Frontal cortex (tissue), 4 donors: ENCODE results near the gene FBXO34. TPM values are rescaled to one million over a fixed set of nuclear protein-coding genes. Genes with fewer than 3 reads are reported as not detected.

Experiments used
- DNase-seq, 2 donors: peaks; one replicate each; pipeline ENCODE4 v3.0.0; 2012; ENCODE audit warnings: low spot score in 2 of 2
- FAIRE-seq: peaks from 2 replicates; lab custom pipeline; 2012; peaks lifted over from hg19 to GRCh38; lab: Jason Lieb, UNC
- total RNA-seq: library from RNA; depleted of rRNA; stranded (reverse); fragments of >200 nt; gene quantifications from one replicate; pipeline ENCODE4 v1.2.3, GENCODE V29; 2014
- donor health status: control.
- donor health status: control.
- donor health status: control.

Gene FBXO34
- total RNA-seq, 1 donor from 2014 or later: 45.7 TPM

DNA sequence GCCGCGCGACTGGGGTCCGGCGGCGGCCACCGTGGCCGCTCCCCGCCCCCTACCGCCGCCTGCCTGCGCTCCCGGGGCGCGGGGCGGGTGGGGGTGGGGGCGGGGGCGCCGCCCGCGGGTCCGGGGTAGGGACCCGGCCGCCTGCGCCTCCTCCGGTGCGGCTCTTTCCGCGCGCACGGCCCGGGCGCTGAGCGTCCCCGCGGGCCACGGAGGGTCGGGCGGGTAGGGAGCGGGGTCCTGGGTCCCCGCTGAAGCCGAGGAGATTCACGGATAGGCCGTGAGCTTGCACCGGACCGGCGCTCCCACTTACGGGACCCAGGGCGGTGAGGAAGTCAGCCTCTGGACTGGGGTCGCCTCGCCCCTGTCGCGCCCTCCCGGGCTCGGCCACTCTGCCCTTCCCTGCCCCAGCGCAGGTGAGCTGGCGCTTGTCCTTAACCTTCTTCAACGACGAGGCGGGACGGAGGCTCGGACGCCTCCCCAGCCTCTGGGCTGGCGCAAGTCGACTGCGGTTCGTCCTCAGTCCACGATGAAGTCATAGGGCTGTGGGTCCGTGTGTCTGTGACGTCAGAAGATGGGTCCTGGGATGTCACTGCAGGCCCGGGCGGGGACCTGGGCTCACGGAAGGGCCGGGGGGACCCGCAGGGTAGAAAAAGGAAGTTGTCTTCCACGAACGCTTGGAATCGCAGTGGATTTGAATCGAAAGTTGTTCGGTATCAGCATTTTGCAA, 514 bp downstream of the FBXO34 start:
- DNase-seq (peak; percentile 60 to 79), FAIRE-seq (no peak)

DNA sequence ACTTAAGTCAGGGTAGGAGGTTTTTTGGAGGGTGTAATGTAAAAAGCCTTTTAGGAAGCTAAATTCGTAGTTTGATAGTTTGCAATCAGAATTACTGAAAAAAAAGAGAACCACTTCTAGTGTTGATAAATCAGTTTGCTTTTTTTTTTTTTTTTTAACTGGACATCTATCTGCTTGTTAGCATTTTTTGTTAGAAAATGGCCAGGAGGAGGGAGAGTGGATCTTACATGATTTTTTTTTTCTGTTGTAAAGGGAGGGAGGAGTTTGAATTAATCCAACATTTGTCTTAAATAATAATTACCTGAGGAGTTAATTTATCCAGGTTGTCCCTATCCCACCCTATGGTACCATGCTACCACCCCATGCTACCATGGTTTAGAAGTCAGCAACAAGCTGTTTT, 1.2 kb downstream of the FBXO34 start:
- no peak for FAIRE-seq

DNA sequence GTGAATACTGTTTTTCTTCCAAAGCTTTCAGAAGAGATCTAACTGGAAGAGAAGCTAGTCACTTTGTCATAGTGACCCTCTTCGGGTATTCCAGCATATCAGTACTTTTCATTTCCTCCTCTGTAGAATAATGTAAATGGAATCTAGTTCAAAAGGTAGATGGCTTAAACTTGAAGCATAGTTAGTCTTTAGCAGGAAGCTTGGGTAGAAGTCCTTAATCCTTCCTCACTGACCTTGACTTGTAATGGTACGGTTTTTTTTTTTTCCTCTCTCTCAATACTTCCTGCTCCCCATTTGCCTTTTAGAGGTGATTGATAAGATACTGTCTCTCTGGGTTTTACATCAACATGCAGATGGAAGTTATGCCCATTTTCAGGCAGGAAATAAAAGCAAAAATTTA, 1.7 kb downstream of the FBXO34 start:
- DNase-seq: no peak

More for the DNA sequence above, 1.2 kb downstream of the FBXO34 start:
- no peak for DNase-seq

DNA sequence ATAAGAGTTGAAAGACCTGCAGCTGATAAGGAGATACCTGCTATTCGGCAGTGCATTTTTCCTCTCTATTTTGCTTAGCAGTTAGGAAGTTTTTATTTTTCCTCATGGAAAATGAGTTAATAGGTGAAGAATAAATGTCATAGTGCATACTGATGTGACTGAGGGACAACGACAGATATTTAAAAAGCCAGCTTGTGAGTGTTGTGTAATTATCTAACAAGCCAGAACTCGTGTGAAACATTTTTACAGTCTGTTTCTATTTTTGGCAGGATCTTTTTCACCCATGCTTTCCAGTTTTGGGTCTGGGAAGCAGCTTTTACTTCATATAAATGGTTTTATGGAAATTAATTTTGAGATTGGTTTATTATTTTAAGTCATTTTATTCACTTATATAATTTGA, 2.9 kb downstream of the FBXO34 start:
- no peak for FAIRE-seq
- no peak for DNase-seq

More for the DNA sequence above, 1.7 kb downstream of the FBXO34 start:
- no peak for FAIRE-seq

DNA sequence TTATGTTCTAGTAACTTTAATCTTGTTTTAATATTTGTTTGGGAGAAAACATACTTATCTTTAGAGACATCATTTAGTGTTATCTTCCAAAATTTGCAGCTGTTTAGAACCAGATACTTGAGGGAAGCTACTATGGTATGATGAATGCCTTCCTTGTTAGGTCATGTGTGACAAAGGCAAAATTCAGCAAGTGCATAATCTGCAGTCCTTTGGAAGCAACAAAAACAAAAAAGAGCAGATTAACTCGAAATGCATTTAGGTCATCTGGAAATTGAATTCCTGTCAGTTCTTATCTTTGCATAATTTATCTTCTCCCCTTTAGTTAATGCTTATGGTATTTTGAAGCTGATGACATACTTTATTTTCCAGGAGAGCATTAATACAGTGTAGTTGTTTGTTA, 3.5 kb downstream of the FBXO34 start:
- FAIRE-seq: peak; percentile 65
- no peak for DNase-seq

DNA sequence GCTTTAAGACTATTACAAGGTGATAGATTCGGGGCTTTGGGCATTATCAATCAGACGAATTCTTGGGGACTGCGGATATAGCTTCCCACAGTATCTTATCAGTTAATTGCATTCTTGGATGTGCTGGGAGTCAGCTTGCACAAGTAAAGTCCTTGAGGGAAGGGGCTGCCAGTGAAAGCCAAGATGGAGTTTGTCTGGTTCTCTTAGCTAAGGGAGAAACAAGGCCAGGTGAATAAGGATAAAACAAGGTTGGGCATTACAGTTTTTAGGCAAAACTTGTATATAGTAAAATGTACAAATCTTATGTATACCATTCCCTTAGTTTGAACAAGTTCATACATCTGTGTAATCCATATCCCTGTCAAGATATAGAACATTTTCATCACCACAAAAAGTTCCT, 5.5 kb downstream of the FBXO34 start:
- no peak for FAIRE-seq
- no peak for DNase-seq

DNA sequence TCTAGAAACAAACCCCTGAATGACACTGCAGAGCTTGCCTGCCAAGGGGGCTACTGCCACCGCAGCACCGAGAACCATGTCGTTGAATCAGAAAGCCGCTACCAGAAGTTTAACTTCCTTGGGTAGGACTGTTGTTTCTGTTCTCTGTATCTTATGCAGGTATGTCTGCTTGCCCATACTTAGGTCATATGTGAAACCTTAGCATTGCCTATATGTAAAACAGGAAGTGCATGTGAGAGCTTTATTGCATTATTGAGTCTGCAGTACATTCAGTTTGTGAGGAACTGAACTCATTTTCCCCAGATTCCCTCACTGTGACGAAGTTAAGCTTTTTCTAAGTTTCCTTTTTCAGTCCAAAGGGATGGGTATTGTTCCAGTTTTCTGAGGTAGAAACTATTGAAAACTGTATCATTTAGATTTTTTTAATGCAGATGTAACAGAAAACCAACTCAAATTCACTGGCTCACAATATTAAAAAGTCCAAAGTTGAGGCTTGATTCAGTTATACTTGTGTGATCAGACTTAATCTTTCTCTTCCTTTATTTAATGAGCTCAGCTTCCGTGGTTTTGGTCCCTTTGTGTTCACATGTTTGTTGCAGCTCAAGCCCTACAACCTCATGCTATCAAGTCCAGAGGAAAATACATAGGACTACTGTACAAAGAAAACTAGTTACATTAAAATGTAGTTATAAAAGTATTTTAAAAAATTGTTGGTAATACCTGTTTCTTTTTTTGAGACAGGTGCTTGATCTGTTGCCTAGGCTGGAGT, 6.9 kb downstream of the FBXO34 start:
- no peak for DNase-seq
- FAIRE-seq: no peak

DNA sequence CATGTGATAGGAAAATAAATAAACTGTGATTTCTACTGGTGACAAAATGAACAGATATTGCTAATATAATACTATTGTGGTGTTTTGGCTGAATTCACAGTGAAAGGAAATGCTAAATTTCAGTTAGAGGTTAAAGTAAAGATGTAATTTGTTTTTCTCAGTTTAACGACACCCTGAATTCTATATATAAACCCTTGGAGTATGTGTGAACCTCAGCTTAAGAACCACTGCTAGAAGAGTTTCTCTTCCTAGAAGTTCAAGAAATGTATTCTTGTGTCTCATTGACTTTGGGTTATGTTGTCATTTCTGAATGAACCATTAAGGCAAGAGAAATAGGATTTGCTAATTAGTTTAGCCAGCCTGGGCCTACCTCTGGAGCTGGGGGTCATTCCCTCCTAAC, 8.2 kb downstream of the FBXO34 start:
- FAIRE-seq (no peak), DNase-seq (no peak)

DNA sequence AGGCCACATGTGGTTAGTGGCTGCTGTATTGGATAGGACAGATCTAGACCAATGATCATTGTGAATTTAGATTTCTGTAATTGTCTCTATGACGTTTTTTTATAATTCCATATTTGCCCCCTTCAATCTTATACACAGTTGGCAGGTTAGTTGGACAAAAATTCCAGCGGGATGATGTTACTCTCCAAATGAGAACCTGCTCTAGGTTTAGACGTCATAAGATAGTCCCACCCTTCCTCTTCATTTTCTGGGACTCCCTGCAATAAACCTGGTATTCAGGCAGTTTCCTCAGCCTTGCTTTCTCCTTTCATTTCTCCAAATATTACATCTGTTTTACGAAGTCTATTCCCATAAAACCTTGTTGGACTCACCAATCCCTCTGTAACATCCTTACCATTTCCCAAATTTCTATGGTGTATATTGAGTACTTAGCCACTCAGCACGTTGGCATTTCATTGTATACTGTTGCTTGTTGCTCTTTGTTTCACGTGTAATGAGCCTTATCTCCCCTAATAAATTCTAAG, 10.2 kb downstream of the FBXO34 start:
- DNase-seq (no peak), FAIRE-seq (no peak)

DNA sequence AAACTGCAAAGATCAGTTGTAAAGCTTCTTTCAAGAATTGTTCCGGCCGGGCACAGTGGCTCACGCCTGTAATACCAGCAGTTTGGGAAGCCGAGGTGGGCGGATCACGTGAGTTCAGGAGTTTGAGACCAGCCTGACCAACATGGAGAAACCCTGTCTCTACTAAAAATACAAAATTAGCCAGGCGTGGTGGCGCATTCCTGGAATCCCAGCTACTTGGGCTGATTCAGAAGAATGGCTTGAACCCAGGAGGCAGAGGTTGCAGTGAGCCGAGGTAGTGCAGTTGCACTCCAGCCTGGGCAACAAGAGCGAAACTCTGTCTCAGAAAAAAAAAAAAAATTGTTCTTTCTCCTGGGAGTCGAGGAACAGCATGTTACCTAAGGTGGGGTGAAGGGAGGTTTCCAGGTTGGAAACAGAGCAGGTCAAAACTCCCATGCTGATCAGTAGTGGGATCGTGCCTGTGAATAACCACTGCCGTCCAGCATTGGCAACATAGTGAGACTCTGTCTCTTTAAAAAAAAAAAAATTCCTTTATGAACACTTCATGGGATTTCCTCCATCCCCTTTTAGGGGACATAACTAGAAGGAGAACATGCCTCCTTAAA, 13.9 kb downstream of the FBXO34 start:
- FAIRE-seq (no peak), DNase-seq (no peak)

DNA sequence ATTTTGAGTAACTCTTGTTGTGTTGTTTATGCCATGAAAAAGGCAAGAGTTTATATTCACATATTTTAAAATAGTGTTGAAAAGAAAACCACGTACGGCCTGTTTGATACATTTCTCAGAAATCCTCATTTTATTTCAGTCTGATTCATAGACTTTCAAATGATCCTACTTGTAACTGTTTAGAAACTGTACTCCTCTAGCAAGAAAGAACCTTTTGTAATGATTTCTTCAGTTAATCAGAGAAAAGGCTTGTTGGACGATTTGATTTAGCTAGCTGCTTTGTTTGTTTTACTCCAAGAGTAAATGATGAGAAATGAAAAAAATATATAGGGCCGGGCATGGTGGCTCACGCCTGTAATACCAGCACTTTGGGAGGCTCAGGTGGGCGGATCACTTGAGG, 17.2 kb downstream of the FBXO34 start:
- no peak for FAIRE-seq
- no peak for DNase-seq

DNA sequence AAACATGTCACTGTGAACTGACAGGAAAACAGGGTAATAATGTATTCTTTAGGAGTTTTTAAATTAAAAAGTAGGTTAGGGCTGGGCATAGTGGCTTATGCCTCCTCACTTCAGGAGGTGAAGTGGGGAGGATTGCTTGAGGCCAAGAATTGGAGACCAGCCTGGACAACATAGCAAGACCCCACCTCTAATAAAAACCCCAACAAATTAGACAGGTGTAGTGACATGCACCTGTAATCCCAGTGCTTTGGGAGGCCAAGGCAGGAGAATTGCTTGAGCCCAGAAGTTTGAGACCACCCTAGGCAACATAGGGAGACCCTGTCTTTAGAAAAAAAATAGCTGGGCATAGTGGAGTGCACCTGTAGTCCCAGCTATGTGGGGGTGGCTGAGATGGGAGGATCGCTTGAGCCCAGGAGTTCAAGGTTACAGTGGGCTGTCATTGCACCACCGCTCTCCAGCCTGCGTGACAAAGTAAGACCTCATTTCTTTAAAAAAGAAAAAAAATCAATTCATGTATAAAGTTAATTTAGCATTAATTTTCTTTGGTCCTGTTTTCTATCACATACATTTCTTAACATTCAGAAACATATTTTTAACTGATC, 20.4 kb downstream of the FBXO34 start:
- FAIRE-seq (no peak), DNase-seq (no peak)

DNA sequence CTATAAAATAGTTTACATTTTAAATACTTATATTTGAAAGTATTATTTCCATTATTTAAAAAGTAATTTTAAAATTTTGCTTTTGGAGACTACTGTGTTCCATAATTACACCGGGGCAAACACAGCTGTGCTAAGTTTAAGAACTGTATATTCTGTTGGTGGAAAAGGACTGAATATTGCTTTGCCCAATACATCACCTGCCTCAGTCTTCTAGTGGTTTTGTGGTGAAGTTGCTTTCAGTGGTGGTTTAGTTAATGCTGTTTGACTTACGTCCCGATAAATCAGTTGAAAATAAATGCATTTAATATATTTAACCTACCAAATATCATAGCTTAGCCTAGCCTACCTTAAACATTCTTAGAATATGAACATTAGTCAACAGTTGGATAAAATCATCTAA, 23.4 kb downstream of the FBXO34 start:
- FAIRE-seq (no peak), DNase-seq (no peak)

DNA sequence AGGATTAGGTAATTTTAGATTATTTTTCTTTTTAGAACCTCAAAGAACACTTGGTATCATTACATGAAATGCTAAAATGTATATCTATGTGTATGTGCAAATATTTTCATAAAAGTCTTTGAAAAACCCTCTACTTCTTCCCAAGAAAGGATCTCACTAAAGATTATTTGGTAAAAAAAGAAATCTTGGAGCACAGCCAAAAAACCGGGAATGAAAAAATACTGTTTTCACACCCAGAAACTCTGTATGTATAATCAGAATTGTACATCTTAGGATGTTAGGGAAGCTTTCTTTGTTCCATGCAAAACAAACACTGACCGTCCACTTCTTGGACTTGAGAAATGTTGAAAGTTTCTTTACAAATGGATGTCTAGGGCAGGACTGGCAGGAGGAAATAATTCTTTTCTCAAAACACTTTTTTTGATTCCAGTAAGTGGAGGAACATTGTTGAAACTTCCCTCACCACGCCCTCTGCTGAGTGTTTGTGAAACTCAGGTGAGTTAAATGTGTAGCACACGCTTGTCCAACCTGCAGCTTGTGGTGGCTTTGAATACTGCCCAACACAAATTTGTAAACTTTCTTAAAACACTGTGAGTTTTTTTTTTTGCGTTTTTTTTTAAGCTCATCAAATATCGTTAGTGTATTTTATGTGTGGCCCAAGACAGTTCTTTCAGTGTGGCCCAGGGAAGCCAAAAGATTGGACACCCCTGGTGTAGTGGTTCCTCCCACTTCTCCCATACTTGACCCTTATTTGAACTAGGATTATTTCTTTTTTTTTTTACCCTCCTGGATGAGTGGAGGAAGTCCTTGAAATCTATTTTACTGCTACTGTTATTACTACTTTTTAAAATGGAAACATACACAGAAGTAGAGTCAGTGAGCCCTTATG, 26.6 kb downstream of the FBXO34 start:
- FAIRE-seq (no peak), DNase-seq (no peak)

DNA sequence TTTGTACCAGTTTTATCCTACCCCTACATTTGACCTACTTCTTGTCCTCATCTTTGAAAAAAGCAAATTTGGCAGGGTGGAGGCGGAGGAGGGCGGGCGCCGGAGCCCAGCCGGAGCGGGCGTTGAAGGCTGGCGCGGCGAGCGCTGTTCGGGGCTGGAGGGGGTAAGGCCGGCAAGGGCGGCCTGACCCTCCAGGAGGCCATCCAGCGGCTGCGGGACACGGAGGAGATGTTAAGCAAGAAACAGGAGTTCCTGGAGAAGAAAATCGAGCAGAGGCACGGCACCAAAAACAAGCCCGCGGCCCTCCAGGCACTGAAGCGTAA, 27.2 kb downstream of the FBXO34 start:
- FAIRE-seq (no peak), DNase-seq (no peak)

DNA sequence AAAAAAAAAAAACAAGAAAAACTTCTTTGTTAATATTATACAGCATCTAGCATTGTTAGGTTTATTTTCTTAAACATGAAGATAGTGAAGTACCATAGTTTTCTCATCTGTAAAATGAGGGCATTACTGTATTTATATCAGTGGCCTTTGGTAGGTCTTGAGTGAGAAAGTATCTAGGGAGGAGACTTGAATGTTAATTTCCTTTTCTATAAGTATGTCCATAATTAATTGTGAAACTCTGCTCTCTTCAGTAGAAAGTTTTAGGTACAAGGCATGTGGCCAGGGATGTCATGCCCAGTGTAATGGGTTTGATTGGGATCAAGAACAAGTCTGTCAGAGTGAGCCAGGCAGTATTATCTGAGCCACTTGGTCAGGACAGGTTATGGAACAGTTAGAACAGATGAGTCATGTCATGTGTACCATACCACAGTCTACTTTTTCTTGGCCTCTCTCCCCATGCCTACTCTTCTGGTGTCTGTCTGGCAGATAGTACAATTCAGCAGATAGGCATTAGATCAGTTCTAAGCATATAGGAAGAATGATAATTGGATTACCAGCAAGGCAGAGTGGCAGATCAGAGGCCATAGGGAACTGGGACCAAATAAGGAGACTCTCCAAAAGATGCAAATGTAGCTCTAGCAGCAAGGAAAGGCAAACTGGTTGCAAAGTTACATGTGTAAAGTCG, 30.4 kb downstream of the FBXO34 start:
- no peak for FAIRE-seq
- no peak for DNase-seq

DNA sequence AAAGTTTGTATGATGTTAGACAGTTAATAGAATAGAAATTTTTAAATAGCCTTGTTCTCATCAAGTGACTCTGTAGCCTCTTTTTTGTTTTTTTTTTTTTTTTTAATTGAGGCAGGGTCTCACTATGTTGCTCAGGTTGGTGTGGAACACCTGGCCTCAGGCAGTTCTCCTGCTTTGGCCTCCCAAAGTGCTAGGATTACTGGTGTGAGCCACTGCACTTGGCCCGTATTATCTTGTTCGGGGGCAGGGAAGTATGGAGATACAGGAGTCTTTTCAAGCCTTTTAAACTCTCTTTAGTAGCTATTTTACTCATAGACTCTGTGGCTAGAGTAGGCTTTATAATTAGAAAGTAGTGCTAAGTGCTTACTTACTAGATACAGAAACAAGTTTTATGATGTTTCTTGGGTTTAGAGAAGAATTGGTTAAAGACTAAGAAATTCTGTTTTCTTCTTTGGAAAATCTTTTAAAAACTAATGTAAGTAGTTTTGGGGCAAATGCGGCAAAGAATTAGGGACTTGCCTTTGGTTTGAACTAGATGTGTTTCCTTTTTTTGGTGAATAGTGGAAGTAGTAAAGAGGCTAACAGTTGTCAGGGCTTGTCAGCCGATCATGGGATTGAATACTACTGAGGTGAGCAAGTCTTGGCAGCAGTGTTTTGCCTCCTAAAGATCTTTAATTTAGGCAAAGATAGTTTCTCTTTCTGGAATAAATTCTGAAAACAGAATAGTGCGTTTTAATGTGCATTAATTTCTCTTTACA, 31.3 kb downstream of the FBXO34 start:
- FAIRE-seq: no peak

DNA sequence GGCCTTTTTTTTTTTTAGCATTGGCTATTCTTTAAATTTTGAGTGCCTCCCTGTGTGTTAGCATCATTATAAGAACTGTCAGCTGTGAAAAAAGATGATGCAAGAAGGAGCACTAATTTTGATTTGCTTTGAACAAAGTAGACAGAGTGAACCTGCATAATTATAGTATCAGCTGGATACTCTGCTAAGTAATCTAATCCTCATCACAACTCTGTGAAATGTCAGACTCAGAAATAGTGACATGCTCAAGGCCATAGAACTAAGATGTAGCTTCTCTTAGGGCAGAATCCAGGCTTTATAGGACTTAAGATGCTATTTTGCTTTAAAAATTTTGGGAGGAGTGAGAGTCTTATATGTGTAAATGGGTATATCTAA, 31.9 kb downstream of the FBXO34 start:
- no peak for FAIRE-seq

More for the DNA sequence above, 31.3 kb downstream of the FBXO34 start:
- DNase-seq: no peak

More for the DNA sequence above, 31.9 kb downstream of the FBXO34 start:
- no peak for DNase-seq
